Activated CD4-positive, alpha-beta T cell treated with anti-CD3 and anti-CD28 coated beads, Interleukin-2, amount 50 U/mL, for 16 hours (primary cell): ENCODE measurements around the gene TCEAL8.
A peak's percentile ranks its signal among the peaks of the same experiment; 100 is the strongest.

Source experiments
- DNase-seq: peaks from one replicate; pipeline ENCODE4 v3.0.0-alpha.2; 2020

The TCEAL8 gene

DNA sequence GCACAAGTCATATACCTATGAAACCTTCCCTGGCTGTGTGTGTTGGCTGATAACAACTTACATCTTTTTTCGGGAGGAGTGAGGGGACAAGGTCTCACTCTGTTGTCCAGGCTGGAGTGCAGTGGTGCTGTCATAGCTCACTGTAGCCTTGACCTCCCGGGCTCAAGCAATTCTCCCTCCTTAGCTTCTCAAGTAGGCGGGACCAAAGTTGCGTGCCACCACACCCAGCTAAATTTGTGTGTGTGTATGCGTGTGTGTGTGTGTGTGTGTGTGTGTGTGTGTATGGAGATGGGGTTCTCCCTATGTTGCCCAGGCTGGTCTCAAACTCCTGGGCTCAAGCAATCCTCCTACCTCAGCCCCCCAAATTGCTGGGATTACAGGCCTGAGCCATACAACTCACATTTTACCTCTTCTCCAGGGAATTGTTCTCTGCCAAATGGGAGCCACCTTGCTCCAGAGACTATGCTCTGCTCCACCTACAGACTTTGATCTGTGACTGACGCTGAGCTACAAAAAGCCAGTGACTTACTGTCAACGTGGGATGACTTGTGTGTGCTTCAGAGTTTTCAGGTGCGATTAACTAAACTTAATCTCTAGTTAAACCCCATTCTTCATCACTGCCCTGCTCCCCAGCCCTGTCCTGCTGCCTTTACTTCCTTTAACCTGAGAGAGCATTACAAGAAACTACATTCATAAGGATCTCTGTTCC, 42.1 kb downstream of the TCEAL8 start:
- DNase-seq = no peak

DNA sequence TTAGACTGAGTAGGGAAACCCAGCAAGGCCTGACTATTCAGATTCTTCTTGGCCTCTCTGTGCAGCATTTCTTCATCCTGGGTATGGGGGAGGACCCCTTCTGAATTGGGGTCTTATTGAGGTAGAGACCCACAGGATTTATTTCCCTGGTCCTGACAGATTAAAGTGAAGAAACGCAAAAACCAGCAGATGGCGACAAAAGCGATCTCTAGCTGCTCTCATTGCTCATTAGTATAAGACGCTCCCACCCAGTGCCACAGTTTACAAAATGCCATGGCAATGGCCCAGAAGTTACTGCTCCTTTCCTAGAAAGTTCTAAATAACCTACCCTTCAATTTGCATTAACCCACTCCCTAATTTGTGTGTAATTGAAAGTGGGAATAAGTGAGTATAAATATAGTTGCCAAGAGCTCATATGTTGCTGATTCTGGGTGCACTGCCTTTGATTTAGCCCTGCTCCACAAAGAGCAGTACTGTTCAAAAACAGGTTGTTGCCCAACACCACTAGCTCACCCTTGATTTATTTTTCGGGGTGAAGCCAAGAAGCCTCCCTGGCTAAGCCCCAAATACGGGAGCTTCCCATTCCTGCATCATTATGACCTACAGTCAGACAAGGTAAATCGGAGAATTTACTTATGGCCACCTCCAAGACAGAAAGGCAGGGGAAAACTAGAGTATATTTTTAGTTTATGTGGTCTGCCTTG, 43.8 kb downstream of the TCEAL8 start:
- DNase-seq = peak; percentile 25

DNA sequence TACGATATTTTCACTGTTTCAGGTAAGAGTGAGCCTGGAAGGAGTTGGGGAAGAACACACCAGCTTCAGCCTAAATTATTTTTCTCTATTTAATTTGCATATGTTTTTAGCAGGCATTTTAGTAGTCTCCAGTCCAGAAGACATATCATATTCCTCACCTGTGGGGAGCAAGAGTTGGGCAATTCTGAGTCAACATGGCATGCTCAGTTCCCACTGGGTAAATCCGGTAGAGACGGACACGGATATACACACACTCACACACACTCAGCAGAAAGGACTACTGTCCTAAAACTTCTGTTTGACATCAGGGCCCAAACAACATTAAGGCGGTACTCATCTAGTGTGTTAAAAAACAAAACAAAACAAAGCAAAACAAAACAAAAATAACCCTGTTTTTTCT, 44.9 kb downstream of the TCEAL8 start:
- no peak for DNase-seq
